Activated naive CD4-positive, alpha-beta T cell treated with anti-CD3 and anti-CD28 coated beads, Interleukin-2, amount 50 U/mL, for 24 hours (primary cell): ENCODE results near the gene MYRIP.
"Not testable (repeated sequence)": the region's sequence is repeated elsewhere in the genome, so short reads cannot be mapped to it uniquely, and the experiment has no call there.

Experiments used
- H3K27ac Mint-ChIP-seq: one replicate; pipeline ENCODE4 v1.8.0; 2021; ENCODE audit warnings: mild to moderate bottlenecking, mixed read lengths
- H3K27me3 Mint-ChIP-seq: one replicate; pipeline ENCODE4 v1.8.0; 2021; ENCODE audit warnings: mixed read lengths
- H3K36me3 Mint-ChIP-seq: one replicate; pipeline ENCODE4 v1.8.0; 2021; ENCODE audit warnings: mixed read lengths
- H3K4me1 Mint-ChIP-seq: one replicate; pipeline ENCODE4 v1.8.0; 2021; ENCODE audit warnings: mixed read lengths
- H3K4me3 Mint-ChIP-seq: one replicate; pipeline ENCODE4 v1.8.0; 2021; ENCODE audit warnings: mild to moderate bottlenecking, mixed read lengths
- H3K9me3 Mint-ChIP-seq: one replicate; pipeline ENCODE4 v1.8.0; 2021; ENCODE audit warnings: mixed read lengths

The MYRIP gene

DNA sequence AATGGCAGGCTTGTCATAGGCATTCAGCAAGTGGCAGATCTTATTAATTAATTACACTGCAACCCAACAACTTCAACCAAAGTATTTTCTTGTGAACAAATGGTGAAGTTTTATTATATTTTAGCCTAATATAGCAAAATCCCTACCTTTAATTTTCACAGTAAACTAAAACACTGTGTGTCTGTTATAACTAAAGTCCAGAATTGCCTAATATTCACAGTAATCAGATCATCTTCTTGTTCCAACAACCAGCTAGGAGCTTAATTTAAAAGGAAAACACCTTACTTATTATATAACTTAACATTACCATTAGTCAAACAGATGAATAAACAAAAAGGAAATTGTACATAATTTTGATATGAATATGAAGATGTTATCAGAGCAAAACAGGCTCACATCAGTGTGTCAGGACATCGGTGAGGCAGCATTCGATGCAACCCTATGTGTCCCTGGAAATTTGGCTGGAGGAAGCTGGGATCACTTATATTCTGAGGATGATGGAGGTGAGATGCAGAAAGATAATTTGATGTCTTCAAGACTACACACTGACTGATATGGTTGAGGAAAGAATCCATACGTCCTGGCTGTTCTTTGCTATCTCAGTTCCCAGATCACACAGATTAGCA, 310.8 kb downstream of the MYRIP start:
- no peaks in the 10 kb centered on the region for H3K9me3 Mint-ChIP-seq
- H3K4me1 Mint-ChIP-seq: no peaks in the 10 kb centered on the region
- H3K4me3 Mint-ChIP-seq: no peak overlapping the region
- no peak overlapping the region for H3K27ac Mint-ChIP-seq
- no peaks in the 10 kb centered on the region for H3K36me3 Mint-ChIP-seq
- no peaks in the 10 kb centered on the region for H3K27me3 Mint-ChIP-seq

GRCh38 chr3:40120806-40121205, 311.4 kb downstream of the MYRIP start:
- no peak overlapping the region for H3K4me3 Mint-ChIP-seq
- H3K9me3 Mint-ChIP-seq: no peaks in the 10 kb centered on the region
- no peaks in the 10 kb centered on the region for H3K36me3 Mint-ChIP-seq
- no peaks in the 10 kb centered on the region for H3K4me1 Mint-ChIP-seq
- H3K27ac Mint-ChIP-seq: no peak overlapping the region
- no peaks in the 10 kb centered on the region for H3K27me3 Mint-ChIP-seq

- H3K4me1 Mint-ChIP-seq: no peaks in the 10 kb centered on the region
- H3K27me3 Mint-ChIP-seq: no peaks in the 10 kb centered on the region
- H3K27ac Mint-ChIP-seq: no peak overlapping the region
- H3K4me3 Mint-ChIP-seq: no peak overlapping the region
- H3K9me3 Mint-ChIP-seq: no peaks in the 10 kb centered on the region
- no peaks in the 10 kb centered on the region for H3K36me3 Mint-ChIP-seq
Observed at GRCh38 chr3:40124918-40125317, 315.5 kb downstream of the MYRIP start.

DNA sequence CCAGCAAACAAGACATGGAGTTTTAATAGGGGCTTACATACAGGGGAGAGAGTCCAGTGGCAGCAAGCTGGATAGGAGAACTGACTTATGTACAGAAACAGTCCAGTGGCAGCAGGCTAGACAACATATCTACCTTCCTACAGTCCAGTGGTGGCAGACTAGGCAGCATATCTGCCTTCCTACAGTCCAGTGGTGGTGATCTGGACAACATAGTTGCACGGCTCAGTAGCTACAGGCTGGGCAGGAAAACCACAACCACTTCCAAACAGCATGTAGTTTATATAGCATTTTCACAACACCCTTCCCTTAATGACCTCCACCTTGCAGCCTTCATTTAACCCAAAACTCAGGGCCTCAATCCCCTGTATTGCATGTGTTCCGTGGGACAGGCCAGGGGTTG, 318.8 kb downstream of the MYRIP start:
- no peaks in the 10 kb centered on the region for H3K27me3 Mint-ChIP-seq
- no peak overlapping the region for H3K4me3 Mint-ChIP-seq
- H3K36me3 Mint-ChIP-seq: no peaks in the 10 kb centered on the region
- no peaks in the 10 kb centered on the region for H3K9me3 Mint-ChIP-seq
- no peak overlapping the region for H3K27ac Mint-ChIP-seq
- H3K4me1 Mint-ChIP-seq: no peaks in the 10 kb centered on the region

DNA sequence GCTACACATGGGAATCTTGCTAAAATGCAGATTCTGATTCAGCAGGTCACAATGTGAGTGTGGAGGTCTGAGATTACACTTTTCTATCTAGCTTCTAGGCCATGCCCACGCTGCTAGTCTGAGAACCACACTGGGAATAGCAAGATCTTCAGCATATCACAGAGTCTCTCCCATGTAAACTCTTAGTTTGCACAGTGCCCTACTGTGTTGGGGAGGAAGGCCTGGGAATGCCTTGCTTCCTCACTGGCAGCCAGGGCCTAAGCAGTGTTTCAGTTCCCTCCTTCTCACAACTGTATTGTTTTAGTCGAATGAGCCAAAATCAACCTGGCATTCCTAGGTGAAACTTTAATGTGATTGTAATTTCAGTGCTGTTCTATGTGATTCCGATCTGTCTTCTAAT, 320.1 kb downstream of the MYRIP start:
- Mint-ChIP-seq H3K9me3 (no peaks in the 10 kb centered on the region), H3K27me3 (no peaks in the 10 kb centered on the region), H3K4me3 (no peak overlapping the region), H3K36me3 (peaks cover 2% of the 10 kb centered on the region), H3K27ac (no peak overlapping the region), H3K4me1 (no peaks in the 10 kb centered on the region)

- no peaks in the 10 kb centered on the region for H3K4me1 Mint-ChIP-seq
- H3K27ac Mint-ChIP-seq: no peak overlapping the region
- H3K9me3 Mint-ChIP-seq: no peaks in the 10 kb centered on the region
- no peak overlapping the region for H3K4me3 Mint-ChIP-seq
- H3K27me3 Mint-ChIP-seq: no peaks in the 10 kb centered on the region
- peaks cover 2% of the 10 kb centered on the region for H3K36me3 Mint-ChIP-seq
Observed at GRCh38 chr3:40129981-40130380, 320.6 kb downstream of the MYRIP start.

DNA sequence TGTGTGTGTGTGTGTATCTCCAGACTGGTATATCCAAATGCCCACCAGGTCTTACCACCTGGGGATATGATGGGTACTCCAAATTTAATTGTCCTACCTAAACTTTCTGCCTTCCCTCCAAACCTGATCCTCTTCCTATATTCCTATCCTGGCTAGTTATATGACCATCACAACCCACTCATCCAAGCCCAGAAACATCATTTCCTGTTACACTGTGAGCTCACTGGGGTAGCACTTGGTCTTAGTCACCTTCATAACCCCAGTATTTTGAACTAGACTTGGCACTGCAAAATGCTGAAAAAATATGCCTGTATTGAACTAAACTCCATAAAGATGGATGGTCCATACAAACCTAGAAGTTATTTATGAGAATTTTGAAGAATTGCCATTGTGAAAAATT, 321.3 kb downstream of the MYRIP start:
- no peaks in the 10 kb centered on the region for H3K4me1 Mint-ChIP-seq
- peaks cover 2% of the 10 kb centered on the region for H3K36me3 Mint-ChIP-seq
- H3K9me3 Mint-ChIP-seq: no peaks in the 10 kb centered on the region
- no peak overlapping the region for H3K4me3 Mint-ChIP-seq
- H3K27ac Mint-ChIP-seq: no peak overlapping the region
- H3K27me3 Mint-ChIP-seq: no peaks in the 10 kb centered on the region

DNA sequence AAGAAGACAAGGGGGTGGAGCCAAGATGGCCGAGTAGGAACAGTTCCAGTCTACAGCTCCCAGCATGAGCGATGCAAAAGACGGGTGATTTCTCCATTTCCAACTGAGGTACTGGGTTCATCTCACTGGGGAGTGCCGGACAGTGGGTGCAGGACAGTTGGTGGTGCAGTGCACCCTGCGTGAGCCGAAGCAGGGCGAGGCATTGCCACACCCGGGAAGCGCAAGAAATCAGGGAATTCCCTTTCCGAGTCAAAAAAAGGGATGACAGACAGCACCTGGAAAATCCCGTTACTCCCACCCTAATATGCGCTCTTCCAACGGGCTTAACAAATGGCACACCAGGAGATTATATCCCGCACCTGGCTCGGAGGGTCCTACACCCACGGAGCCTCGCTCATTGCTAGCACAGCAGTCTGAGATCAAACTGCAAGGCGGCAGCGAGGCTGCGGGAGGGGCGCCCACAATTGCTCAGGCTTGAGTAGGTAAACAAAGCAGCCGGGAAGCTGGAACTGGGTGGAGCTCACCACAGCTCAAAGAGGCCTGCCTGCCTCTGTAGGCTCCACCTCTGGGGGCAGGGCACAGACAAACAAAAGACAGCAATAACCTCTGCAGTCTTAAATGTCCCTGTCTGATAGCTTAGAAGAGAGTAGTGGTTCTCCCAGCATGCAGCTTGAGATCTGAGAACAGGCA, 324.6 kb downstream of the MYRIP start:
- H3K4me3 Mint-ChIP-seq, H3K27me3 Mint-ChIP-seq, H3K27ac Mint-ChIP-seq, H3K36me3 Mint-ChIP-seq, H3K4me1 Mint-ChIP-seq, H3K9me3 Mint-ChIP-seq: not testable (repeated sequence)

- no peaks in the 10 kb centered on the region for H3K27me3 Mint-ChIP-seq
- peaks cover 2% of the 10 kb centered on the region for H3K36me3 Mint-ChIP-seq
- H3K27ac Mint-ChIP-seq: no peak overlapping the region
- no peak overlapping the region for H3K4me3 Mint-ChIP-seq
- peaks cover 7% of the 10 kb centered on the region for H3K9me3 Mint-ChIP-seq
- no peaks in the 10 kb centered on the region for H3K4me1 Mint-ChIP-seq
Observed at GRCh38 chr3:40137591-40138295, 328.3 kb downstream of the MYRIP start.

- peaks cover 4% of the 10 kb centered on the region for H3K27me3 Mint-ChIP-seq
- H3K4me3 Mint-ChIP-seq: no peak overlapping the region
- H3K27ac Mint-ChIP-seq: no peak overlapping the region
- peaks cover 2% of the 10 kb centered on the region for H3K36me3 Mint-ChIP-seq
- H3K4me1 Mint-ChIP-seq: no peaks in the 10 kb centered on the region
- H3K9me3 Mint-ChIP-seq: peaks cover 7% of the 10 kb centered on the region
Observed at GRCh38 chr3:40143283-40144090, 334.1 kb downstream of the MYRIP start.

DNA sequence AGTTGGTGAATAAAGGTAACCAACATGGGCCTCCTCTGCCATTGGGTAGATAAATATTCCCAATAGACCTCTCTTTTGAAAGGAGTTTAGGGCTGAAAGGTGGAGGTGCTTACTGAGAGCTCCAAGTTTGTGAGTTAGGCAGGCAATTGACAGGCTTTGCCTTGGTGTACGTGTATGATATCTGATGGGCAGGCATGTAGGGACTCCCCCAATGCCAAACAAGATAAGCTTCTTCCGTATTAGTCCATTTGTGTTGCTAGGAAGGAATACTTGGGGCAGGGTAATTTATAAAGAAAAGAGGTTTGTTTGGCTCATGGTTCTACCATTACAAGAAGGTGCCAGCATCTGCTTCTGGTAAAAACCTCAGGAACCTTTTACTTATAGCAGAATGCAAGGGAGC, 339.4 kb downstream of the MYRIP start:
- no peaks in the 10 kb centered on the region for H3K9me3 Mint-ChIP-seq
- H3K4me3 Mint-ChIP-seq: no peak overlapping the region
- H3K36me3 Mint-ChIP-seq: peaks cover 2% of the 10 kb centered on the region
- H3K4me1 Mint-ChIP-seq: no peaks in the 10 kb centered on the region
- no peak overlapping the region for H3K27ac Mint-ChIP-seq
- H3K27me3 Mint-ChIP-seq: peaks cover 4% of the 10 kb centered on the region

DNA sequence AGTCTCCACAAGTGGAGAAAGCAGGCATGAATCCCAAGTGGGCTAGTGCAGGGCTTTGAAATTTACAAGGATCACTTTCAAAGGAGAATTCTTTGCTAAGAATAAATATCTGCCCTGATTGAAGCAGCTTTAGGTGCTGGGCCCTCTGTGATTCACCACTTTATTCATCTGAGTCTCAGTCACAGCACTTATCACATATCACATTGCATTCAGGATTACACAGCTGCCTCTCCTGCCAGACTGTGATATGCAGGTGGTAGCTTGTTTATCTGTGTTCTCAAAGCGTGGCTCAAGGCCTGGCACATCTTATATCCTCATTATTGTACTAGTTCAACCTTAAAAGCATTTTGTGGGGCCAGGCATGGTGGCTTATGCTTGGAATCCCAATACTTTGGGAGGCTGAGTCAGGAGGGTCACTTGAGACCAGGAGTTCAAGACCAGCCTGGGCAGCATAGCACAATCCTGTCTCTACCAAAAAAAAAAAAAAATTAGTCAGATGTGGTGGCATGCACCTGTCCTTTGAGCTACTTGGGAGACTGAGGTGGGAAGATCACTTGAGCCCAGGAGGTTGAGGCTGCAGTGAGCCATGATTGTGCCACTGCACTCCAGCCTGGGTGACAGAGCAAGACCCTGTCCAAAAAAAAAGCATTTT, 343.2 kb downstream of the MYRIP start:
- no peak overlapping the region for H3K4me3 Mint-ChIP-seq
- H3K36me3 Mint-ChIP-seq: peaks cover 2% of the 10 kb centered on the region
- H3K9me3 Mint-ChIP-seq: no peaks in the 10 kb centered on the region
- no peaks in the 10 kb centered on the region for H3K4me1 Mint-ChIP-seq
- no peak overlapping the region for H3K27ac Mint-ChIP-seq
- no peaks in the 10 kb centered on the region for H3K27me3 Mint-ChIP-seq

GRCh38 chr3:40160933-40161332, 351.5 kb downstream of the MYRIP start:
- Mint-ChIP-seq H3K27ac (no peak overlapping the region), H3K36me3 (peaks cover 3% of the 10 kb centered on the region)

GRCh38 chr3:40162616-40163015, 353.2 kb downstream of the MYRIP start:
- Mint-ChIP-seq H3K4me3 (no peak overlapping the region), H3K4me1 (no peaks in the 10 kb centered on the region), H3K27ac (no peak overlapping the region), H3K27me3 (peaks cover 2% of the 10 kb centered on the region), H3K9me3 (no peaks in the 10 kb centered on the region), H3K36me3 (peaks cover 3% of the 10 kb centered on the region)

More at GRCh38 chr3:40160933-40161332, 351.5 kb downstream of the MYRIP start:
- no peak overlapping the region for H3K4me3 Mint-ChIP-seq
- no peaks in the 10 kb centered on the region for H3K4me1 Mint-ChIP-seq
- H3K27me3 Mint-ChIP-seq: peaks cover 2% of the 10 kb centered on the region
- H3K9me3 Mint-ChIP-seq: no peaks in the 10 kb centered on the region

DNA sequence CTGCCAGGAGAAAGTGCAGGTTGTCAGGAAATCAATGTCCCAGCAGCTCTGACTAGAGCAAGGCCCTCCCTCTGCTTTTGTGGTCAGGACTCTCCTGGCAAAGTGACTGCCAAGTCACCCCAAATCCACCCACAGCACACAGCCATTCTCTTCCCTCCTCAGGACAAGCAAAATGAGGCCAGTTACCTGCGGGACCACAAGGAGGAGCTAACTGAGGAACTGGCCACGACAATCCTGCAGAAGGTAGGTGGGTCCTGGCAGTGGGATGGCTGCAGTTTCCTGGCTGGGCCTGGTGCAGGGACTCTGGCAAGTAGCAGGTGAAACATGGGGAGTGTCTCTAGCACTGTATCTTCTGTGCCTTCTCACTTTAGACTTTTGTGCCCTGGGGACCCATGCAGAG, 357.6 kb downstream of the MYRIP start:
- Mint-ChIP-seq H3K9me3 (no peaks in the 10 kb centered on the region), H3K27me3 (no peaks in the 10 kb centered on the region), H3K36me3 (no peaks in the 10 kb centered on the region)

More for the DNA sequence above, 357.6 kb downstream of the MYRIP start:
- Mint-ChIP-seq H3K4me1 (peaks cover 4% of the 10 kb centered on the region), H3K27ac (no peak overlapping the region), H3K4me3 (no peak overlapping the region)
